ENCODE measurements around the gene FANCC. TPM values are rescaled to one million over a fixed set of nuclear protein-coding genes. Genes with fewer than 3 reads are reported as not detected.
A peak's percentile ranks its signal among the peaks of the same experiment; 100 is the strongest.
"Not testable (repeated sequence)": the region's sequence is repeated elsewhere in the genome, so short reads cannot be mapped to it uniquely, and the experiment has no call there.

Gene FANCC
- total RNA-seq, 1 donor: 5.4 TPM

- H3K4me2 ChIP-seq (ENCODE audit: insufficient read depth, low read length): peak overlapping the region; percentile 80
- no peak overlapping the region for H3K27ac ChIP-seq (ENCODE audit: low read depth, low read length)
- DNase-seq (ENCODE audit: insufficient read length, low spot score, missing footprints): no peak
- TF ChIP-seq CTCF (IDR thresholded peaks at IDR 0.05; ENCODE audit: extremely low read depth, low read depth, low read length): no peak
- H3K4me1 ChIP-seq (ENCODE audit: insufficient read depth, low read length): peaks cover 13% of the 10 kb centered on the region
- H3K4me3 ChIP-seq (ENCODE audit: insufficient read depth, low read length): peak overlapping the region; percentile 59
- peak overlapping the region; percentile 61 for H2AFZ ChIP-seq (ENCODE audit: low read length)
- H3K79me2 ChIP-seq (ENCODE audit: insufficient read depth, low read length): no peaks in the 10 kb centered on the region
- H3K36me3 ChIP-seq (ENCODE audit: insufficient read depth, low read length): no peaks in the 10 kb centered on the region
- H3K9me3 ChIP-seq (ENCODE audit: low read depth, low read length): no peaks in the 10 kb centered on the region
- no peaks in the 10 kb centered on the region for H4K20me1 ChIP-seq (ENCODE audit: insufficient read depth, low read length)
- H3K27me3 ChIP-seq (ENCODE audit: insufficient read depth, low read length): no peaks in the 10 kb centered on the region
Observed at GRCh38 chr9:95206143-95206542, 111.4 kb downstream of the FANCC start.

- Histone ChIP-seq H3K79me2 (ENCODE audit: insufficient read depth, low read length) (no peaks in the 10 kb centered on the region), H3K4me1 (ENCODE audit: insufficient read depth, low read length) (peaks cover 12% of the 10 kb centered on the region), H4K20me1 (ENCODE audit: insufficient read depth, low read length) (no peaks in the 10 kb centered on the region), H2AFZ (ENCODE audit: low read length) (no peak overlapping the region), H3K27me3 (ENCODE audit: insufficient read depth, low read length) (no peaks in the 10 kb centered on the region), H3K36me3 (ENCODE audit: insufficient read depth, low read length) (no peaks in the 10 kb centered on the region), H3K4me2 (ENCODE audit: insufficient read depth, low read length) (no peak overlapping the region), H3K4me3 (ENCODE audit: insufficient read depth, low read length) (no peak overlapping the region), H3K9me3 (ENCODE audit: low read depth, low read length) (no peaks in the 10 kb centered on the region), H3K27ac (ENCODE audit: low read depth, low read length) (no peak overlapping the region)
- no peak for DNase-seq (ENCODE audit: insufficient read length, low spot score, missing footprints)
- no peak for TF ChIP-seq CTCF (IDR thresholded peaks at IDR 0.05; ENCODE audit: extremely low read depth, low read depth, low read length)
Observed at GRCh38 chr9:95204710-95205109, 112.8 kb downstream of the FANCC start.

- Histone ChIP-seq H3K9me3 (ENCODE audit: low read depth, low read length) (no peaks in the 10 kb centered on the region), H3K4me3 (ENCODE audit: insufficient read depth, low read length) (no peak overlapping the region), H3K4me2 (ENCODE audit: insufficient read depth, low read length) (no peak overlapping the region), H3K36me3 (ENCODE audit: insufficient read depth, low read length) (no peaks in the 10 kb centered on the region), H2AFZ (ENCODE audit: low read length) (no peak overlapping the region), H4K20me1 (ENCODE audit: insufficient read depth, low read length) (no peaks in the 10 kb centered on the region), H3K4me1 (ENCODE audit: insufficient read depth, low read length) (peaks cover 12% of the 10 kb centered on the region), H3K79me2 (ENCODE audit: insufficient read depth, low read length) (no peaks in the 10 kb centered on the region), H3K27ac (ENCODE audit: low read depth, low read length) (no peak overlapping the region), H3K27me3 (ENCODE audit: insufficient read depth, low read length) (no peaks in the 10 kb centered on the region)
- no peak for TF ChIP-seq CTCF (IDR thresholded peaks at IDR 0.05; ENCODE audit: extremely low read depth, low read depth, low read length)
- no peak for DNase-seq (ENCODE audit: insufficient read length, low spot score, missing footprints)
Observed at GRCh38 chr9:95204310-95204709, 113.2 kb downstream of the FANCC start.

GRCh38 chr9:95203019-95203418, 114.5 kb downstream of the FANCC start:
- H3K27me3 ChIP-seq (ENCODE audit: insufficient read depth, low read length); H3K36me3 ChIP-seq (ENCODE audit: insufficient read depth, low read length); H3K4me2 ChIP-seq (ENCODE audit: insufficient read depth, low read length): not testable (repeated sequence)

More at GRCh38 chr9:95203019-95203418, 114.5 kb downstream of the FANCC start:
- not testable (repeated sequence) for H3K9me3 ChIP-seq (ENCODE audit: low read depth, low read length); H3K27ac ChIP-seq (ENCODE audit: low read depth, low read length); H2AFZ ChIP-seq (ENCODE audit: low read length); H3K4me3 ChIP-seq (ENCODE audit: insufficient read depth, low read length); DNase-seq (ENCODE audit: insufficient read length, low spot score, missing footprints); H3K79me2 ChIP-seq (ENCODE audit: insufficient read depth, low read length); H4K20me1 ChIP-seq (ENCODE audit: insufficient read depth, low read length)
- H3K4me1 ChIP-seq (ENCODE audit: insufficient read depth, low read length): peaks cover 20% of the 10 kb centered on the region

Measured in osteoblast (primary cell).